H1 (cell line): ENCODE results near the gene DAB2IP. TPM values are rescaled to one million over a fixed set of nuclear protein-coding genes. Genes with fewer than 3 reads are reported as not detected.

Source experiments
- CTCF ChIA-PET: fragments of 300-600 bp; sonication (Branson Sonifier 250); formaldehyde crosslinking; loops from one replicate; lab custom pipeline; 2021; ENCODE audit not compliant: partially characterized antibody; lab: Charles Lee
- POLR2A ChIA-PET: fragments of 300-600 bp; sonication (Branson Sonifier 250); formaldehyde crosslinking; loops from one replicate; lab custom pipeline; 2021; ENCODE audit warnings: inconsistent platforms; ENCODE audit not compliant: partially characterized antibody; lab: Charles Lee
- DNase-seq, 2 experiments: peaks; one replicate each; pipeline versions ENCODE4 v3.0.0 to v3.0.0-alpha.2; 2010 to 2022; ENCODE audit warnings: low spot score in 2 of 2, low read depth in 1 of 2, mixed read lengths in 1 of 2
- FAIRE-seq: peaks from 2 replicates; lab custom pipeline; 2011; peaks lifted over from hg19 to GRCh38; lab: Jason Lieb, UNC
- H2AFZ ChIP-seq: 2 replicates; pipeline ENCODE4 v1.8.1; 2012; ENCODE audit warnings: low read length, inconsistent platforms
- H2AK5ac ChIP-seq: 2 replicates; pipeline ENCODE4 v1.6.1; 2013; ENCODE audit warnings: low read depth, low read length
- H2BK120ac ChIP-seq: replicated peaks from 2 replicates; pipeline ENCODE3; 2013; ENCODE audit warnings: low read depth, low read length, inconsistent platforms
- H2BK12ac ChIP-seq: 2 replicates; pipeline ENCODE4 v1.6.1; 2013; ENCODE audit warnings: low read depth, low read length
- H2BK15ac ChIP-seq: 2 replicates; pipeline ENCODE4 v1.6.1; 2013; ENCODE audit warnings: low read length
- H2BK20ac ChIP-seq: 2 replicates; pipeline ENCODE4 v1.6.1; 2013; ENCODE audit warnings: low read length
- H2BK5ac ChIP-seq: 2 replicates; pipeline ENCODE4 v1.6.1; 2013; ENCODE audit warnings: low read depth, low read length
- H3K14ac ChIP-seq: 2 replicates; pipeline ENCODE4 v1.6.1; 2013; ENCODE audit warnings: inconsistent platforms; ENCODE audit not compliant: insufficient read length
- H3K18ac ChIP-seq: 2 replicates; pipeline ENCODE4 v1.6.1; 2013; ENCODE audit warnings: low read length; ENCODE audit errors: extremely low read depth
- H3K23ac ChIP-seq: 2 replicates; pipeline ENCODE4 v1.6.1; 2013; ENCODE audit warnings: inconsistent platforms; ENCODE audit not compliant: insufficient read length
- H3K23me2 ChIP-seq: 2 replicates; pipeline ENCODE4 v1.6.1; 2013; ENCODE audit warnings: low read depth, low read length
- H3K27ac ChIP-seq: 2 replicates; pipeline ENCODE4 v1.6.1; 2011; ENCODE audit warnings: low read depth, low read length, inconsistent platforms
- H3K27me3 ChIP-seq, 4 experiments: replicated peaks in 1 of 4; 1 replicate in 1 of 4; 2 replicates in 3 of 4; pipeline versions ENCODE4 v1.6.1 to v1.8.1; 2011 to 2013; ENCODE audit warnings: low read length in 3 of 4, mild to moderate bottlenecking in 3 of 4, inconsistent platforms in 2 of 4, mixed read lengths in 2 of 4, moderate library complexity in 1 of 4; ENCODE audit not compliant: control insufficient read depth in 3 of 4, insufficient read depth in 3 of 4; ENCODE audit errors: extremely low read depth in 1 of 4
- H3K36me3 ChIP-seq, 4 experiments: 2 replicates each; pipeline versions ENCODE4 v1.6.1 to v1.8.1; 2011 to 2013; ENCODE audit warnings: mild to moderate bottlenecking in 4 of 4, low read length in 3 of 4, moderate library complexity in 2 of 4, control low read depth in 1 of 4, inconsistent platforms in 1 of 4; ENCODE audit not compliant: insufficient read depth in 4 of 4, control insufficient read depth in 2 of 4
- H3K4ac ChIP-seq: replicated peaks from 2 replicates; pipeline ENCODE3; 2013; ENCODE audit warnings: low read length, low read depth, mixed read lengths, inconsistent platforms; ENCODE audit not compliant: insufficient read length
- H3K4me1 ChIP-seq, 4 experiments: replicated peaks in 1 of 4; 1 replicate in 1 of 4; 2 replicates in 3 of 4; pipeline versions ENCODE4 v1.6.1 to v1.8.1; 2011 to 2013; ENCODE audit warnings: low read length in 3 of 4, inconsistent platforms in 2 of 4, mixed read lengths in 1 of 4; ENCODE audit not compliant: insufficient read depth in 4 of 4, control insufficient read depth in 3 of 4
- H3K4me2 ChIP-seq, 2 experiments: 2 replicates each; pipeline versions ENCODE4 v1.6.1 to v1.8.1; 2011 to 2013; ENCODE audit warnings: low read depth in 2 of 2, low read length in 2 of 2, control low read depth in 1 of 2, inconsistent platforms in 1 of 2, mild to moderate bottlenecking in 1 of 2; ENCODE audit not compliant: insufficient read depth in 1 of 2
- H3K4me3 ChIP-seq, 4 experiments: fragments of 200-600, 300-600 bp in 1 of 4; sonication (generic), shearing (Covaris generic), sonication (Bioruptor Twin) in 1 of 4; 2 replicates each; pipeline versions ENCODE4 v1.5.1 to v1.8.1; 2011 to 2016; ENCODE audit warnings: low read length in 4 of 4, low read depth in 3 of 4, control low read depth in 2 of 4, inconsistent platforms in 2 of 4, mild to moderate bottlenecking in 2 of 4, mixed read lengths in 1 of 4, moderate library complexity in 1 of 4; ENCODE audit not compliant: insufficient read depth in 2 of 4; ENCODE audit errors: extremely low read depth in 1 of 4
- H3K56ac ChIP-seq: replicated peaks from 2 replicates; pipeline ENCODE3; 2013; ENCODE audit warnings: low read depth, mild to moderate bottlenecking, mixed read lengths, low read length, inconsistent platforms; ENCODE audit not compliant: insufficient read length
- H3K79me1 ChIP-seq: 2 replicates; pipeline ENCODE4 v1.6.1; 2013; ENCODE audit warnings: low read depth, low read length, control low read depth
- H3K79me2 ChIP-seq, 2 experiments: 2 replicates each; pipeline versions ENCODE4 v1.6.1 to v1.8.1; 2012 to 2013; ENCODE audit warnings: low read length in 2 of 2, mild to moderate bottlenecking in 2 of 2, inconsistent platforms in 1 of 2; ENCODE audit not compliant: insufficient read depth in 2 of 2, control insufficient read depth in 1 of 2
- H3K9ac ChIP-seq, 4 experiments: replicated peaks in 1 of 4; 1 replicate in 1 of 4; 2 replicates in 3 of 4; pipeline versions ENCODE4 v1.6.1 to v1.8.1; 2011 to 2013; ENCODE audit warnings: low read depth in 3 of 4, low read length in 3 of 4, control low read depth in 2 of 4, mild to moderate bottlenecking in 2 of 4, moderate library complexity in 2 of 4, inconsistent platforms in 1 of 4; ENCODE audit errors: extremely low read depth in 1 of 4
- H3K9me3 ChIP-seq, 2 experiments: 2 replicates each; pipeline versions ENCODE4 v1.6.1 to v1.8.1; 2012 to 2013; ENCODE audit warnings: mild to moderate bottlenecking in 2 of 2, moderate library complexity in 2 of 2, control low read depth in 1 of 2, inconsistent platforms in 1 of 2, low read depth in 1 of 2, low read length in 1 of 2, mixed read lengths in 1 of 2; ENCODE audit not compliant: insufficient read depth in 2 of 2
- H4K20me1 ChIP-seq, 2 experiments: replicated peaks in 1 of 2; 2 replicates each; pipeline versions ENCODE3 to v1.8.1; 2011 to 2013; ENCODE audit warnings: inconsistent platforms in 2 of 2, low read length in 2 of 2, mild to moderate bottlenecking in 1 of 2; ENCODE audit not compliant: insufficient read depth in 2 of 2, control insufficient read depth in 1 of 2
- H4K5ac ChIP-seq: 2 replicates; pipeline ENCODE4 v1.6.1; 2013; ENCODE audit warnings: low read length, low read depth, mixed read lengths, inconsistent platforms; ENCODE audit not compliant: insufficient read length
- H4K8ac ChIP-seq: 2 replicates; pipeline ENCODE4 v1.8.0; 2013; ENCODE audit warnings: mild to moderate bottlenecking, moderate library complexity, low read length, inconsistent platforms; ENCODE audit not compliant: insufficient read depth; ENCODE audit errors: extremely low read depth
- H4K91ac ChIP-seq: replicated peaks from 2 replicates; pipeline ENCODE3; 2013; ENCODE audit warnings: low read length, mixed read lengths, inconsistent platforms; ENCODE audit not compliant: insufficient read length
- EP300 ChIP-seq, 2 experiments: IDR thresholded peaks; 1 replicate in 1 of 2; 2 replicates in 1 of 2; pipeline ENCODE4 v1.6.1; 2011 to 2012; ENCODE audit warnings: low read depth in 2 of 2, low read length in 2 of 2, mild to moderate bottlenecking in 2 of 2, borderline replicate concordance in 1 of 2, inconsistent platforms in 1 of 2, moderate library complexity in 1 of 2
- EZH2 ChIP-seq: fragments of 200-600 bp; sonication (generic); IDR thresholded peaks from 2 replicates; pipeline ENCODE4 v1.7.1; 2012; ENCODE audit warnings: low read depth, mild to moderate bottlenecking, moderate library complexity, low read length, inconsistent platforms; ENCODE audit not compliant: severe bottlenecking
- GABPA ChIP-seq: IDR thresholded peaks from 2 replicates; pipeline ENCODE4 v1.6.1; 2011; ENCODE audit warnings: mild to moderate bottlenecking, low read length, moderate library complexity, borderline replicate concordance; ENCODE audit not compliant: insufficient read depth
- KDM4A ChIP-seq: IDR thresholded peaks from one replicate; pipeline ENCODE4 v1.7.1; 2012; ENCODE audit warnings: low read depth, mild to moderate bottlenecking, moderate library complexity, low read length, inconsistent platforms; ENCODE audit not compliant: severe bottlenecking
- KDM5A ChIP-seq: fragments of 200-600 bp; IDR thresholded peaks from 2 replicates; pipeline ENCODE4 v1.7.1; 2012; ENCODE audit warnings: mild to moderate bottlenecking, low read length, inconsistent platforms, mixed read lengths
- MAFK ChIP-seq: IDR thresholded peaks from 2 replicates; pipeline ENCODE4 v1.6.1; 2012; ENCODE audit warnings: low read depth, mild to moderate bottlenecking, improper control_type of control experiment, low read length
- NANOG ChIP-seq: IDR thresholded peaks from 2 replicates; pipeline ENCODE4 v1.6.1; 2011; ENCODE audit warnings: low read length, low read depth, mild to moderate bottlenecking, inconsistent platforms; ENCODE audit not compliant: insufficient read depth, poor library complexity, severe bottlenecking
- POLR2AphosphoS5 ChIP-seq: IDR thresholded peaks from 2 replicates; pipeline ENCODE4 v1.6.1; 2011; ENCODE audit warnings: low read depth, low read length
- POU5F1 ChIP-seq: IDR thresholded peaks from 2 replicates; pipeline ENCODE4 v1.6.1; 2011; ENCODE audit warnings: low read depth, mild to moderate bottlenecking, low read length, moderate library complexity
- RFX5 ChIP-seq: IDR thresholded peaks from 2 replicates; pipeline ENCODE4 v1.6.1; 2011; ENCODE audit warnings: low read depth, low read length, improper control_type of control experiment, borderline replicate concordance
- SIN3A ChIP-seq, 2 experiments: IDR thresholded peaks in 1 of 2; conservative IDR thresholded peaks in 1 of 2; 2 replicates each; pipeline ENCODE4 v1.6.1; 2011 to 2012; ENCODE audit warnings: low read length in 2 of 2, improper control_type of control experiment in 1 of 2, low read depth in 1 of 2, mild to moderate bottlenecking in 1 of 2
- WGBS, 2 experiments: shearing (Covaris generic) in 1 of 2; methylation state at CpG; one replicate each; pipeline versions ENCODE4 v1.1.6 to v1.1.7; 2013 to 2015; ENCODE audit warnings: low lambda C conversion rate in 2 of 2, mixed read lengths in 2 of 2, inconsistent platforms in 1 of 2, low coverage in 1 of 2, missing lambda C conversion rate in 1 of 2; ENCODE audit not compliant: insufficient replicate concordance in 2 of 2, insufficient coverage in 1 of 2, insufficient read length in 1 of 2; ENCODE audit errors: extremely low coverage in 1 of 2, missing lambda C conversion rate in 1 of 2; 5-methylcytosine and 5-hydroxymethylcytosine counted together
- polyA plus RNA-seq, 7 experiments: library from polyadenylated mRNA; depleted of rRNA in 3 of 7; stranded (reverse) in 5 of 7; unstranded in 2 of 7; fragments of >200 nt in 5 of 7; fragments of 200-250 nt in 2 of 7; gene quantifications; 1 replicate in 5 of 7; 2 replicates in 1 of 7; 4 replicates in 1 of 7; pipeline versions ENCODE4 v1.2.1 to v1.2.3, GENCODE V29; 2011 to 2013; ENCODE audit warnings: missing spikeins in 2 of 7, mixed read lengths in 2 of 7
- total RNA-seq: library from RNA; stranded (reverse); fragmentation: NEBNext Ultra II Directional; extraction: Animal tissue kit (Norgen Biotek cat#: 25700); gene quantifications from 2 replicates; pipeline ENCODE4 v1.2.1, GENCODE V29; 2021
- TF ChIP-seq, protein P1 (sequence below): IDR thresholded peaks from 2 replicates; pipeline ENCODE4 v1.6.1; 2012; ENCODE audit warnings: inconsistent platforms

DAB2IP gene
- total and polyA plus RNA-seq, 2 of the 8 experiments (the other 6 are each of a cell fraction or from before 2014, with no cell fraction given): 19.7 to 39.5 TPM

DNA sequence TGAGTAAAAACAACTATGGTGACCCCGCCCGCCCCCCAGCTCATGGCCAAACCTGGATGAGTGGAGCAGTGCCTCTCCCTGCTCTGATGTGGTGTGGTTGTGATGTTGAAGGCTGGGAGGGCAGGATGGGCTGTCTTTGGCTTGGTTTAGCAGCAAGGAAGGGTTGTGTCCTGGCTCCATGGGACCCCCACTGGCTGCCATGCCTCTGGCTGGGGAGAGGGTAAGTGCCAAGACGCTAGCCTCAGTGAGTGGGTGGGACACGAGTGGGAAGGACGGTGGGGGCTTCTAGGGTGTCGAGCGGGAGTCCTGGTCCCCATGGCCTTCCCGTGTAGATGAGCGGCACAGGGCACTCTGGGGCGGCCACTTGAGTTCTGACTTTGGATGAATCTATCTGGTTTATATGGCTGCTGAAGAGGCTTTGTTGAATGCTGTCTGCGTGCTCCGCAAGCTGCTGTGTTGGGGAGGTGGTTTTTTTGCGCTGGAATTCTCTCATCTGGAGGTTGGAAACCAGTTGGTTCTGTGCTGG is 50.4 kb downstream of the DAB2IP start:
- Histone ChIP-seq H3K23ac (no peak overlapping the region), H2AFZ (no peak overlapping the region), H2BK5ac (no peak overlapping the region), H3K36me3 (no peaks in the 10 kb centered on the region; a peak in 1 of 8 replicates), H3K27me3 (peaks cover 0 to 5% (median 0%) of the 10 kb centered on the region in 4 experiments; a peak in 4 of 7 replicates), H4K5ac (no peak overlapping the region), H3K27ac (no peak overlapping the region), H3K14ac (no peak overlapping the region), H3K4me3 (no peak overlapping the region), H3K9ac (no peak overlapping the region), H4K8ac (no peak overlapping the region), H3K4me2 (no peak overlapping the region), H3K79me2 (peaks cover 0 to 61% of the 10 kb centered on the region in 2 experiments; a peak in 3 of 4 replicates), H3K9me3 (no peaks in the 10 kb centered on the region), H2BK20ac (no peak overlapping the region), H3K56ac (no peak overlapping the region), H2BK120ac (no peak overlapping the region), H3K79me1 (peaks cover 26% of the 10 kb centered on the region), H2BK15ac (no peak overlapping the region), H3K4ac (no peak overlapping the region), H2BK12ac (no peak overlapping the region), H2AK5ac (no peak overlapping the region), H3K18ac (no peak overlapping the region), H4K20me1 (peaks cover 40% of the 10 kb centered on the region in 2 experiments), H3K23me2 (peaks cover 9% of the 10 kb centered on the region; the same call in 1 of the 2 replicates), H4K91ac (no peak overlapping the region), H3K4me1 (peaks cover 9 to 26% (median 19%) of the 10 kb centered on the region in 4 experiments)
- DNase-seq (no peak), FAIRE-seq (no peak)
- POLR2A ChIA-PET: no interaction called here
- CTCF ChIA-PET: interaction anchor here (0.7 to 34.8 kb wide), 13 partner anchors 11 to 294 kb away, joined by 3 to 670 read pairs (median 5); no protein-coding TSS in a partner anchor
- 85% methylated on average over 10 of the region's 13 CpGs; no CpG with 5 or more reads in 1 of the 2 experiments for WGBS, 2 experiments
- TF ChIP-seq NANOG (no peak), RFX5 (no peak), EP300 (IDR thresholded peaks at IDR 0.05; ENCODE audit: borderline replicate concordance in 1 of 2, low read depth in 2 of 2, low read length in 2 of 2) (no peak), SIN3A (conservative IDR thresholded peaks at IDR 0.05 in 1 of 2, IDR thresholded peaks at IDR 0.05 in 1 of 2; ENCODE audit: low read depth in 1 of 2, low read length in 2 of 2) (no peak), KDM5A (no peak), EZH2 (no peak), POU5F1 (no peak), KDM4A (no peak), MAFK (no peak), GABPA (no peak), POLR2AphosphoS5 (no peak)
- TF ChIP-seq, protein P1, sequence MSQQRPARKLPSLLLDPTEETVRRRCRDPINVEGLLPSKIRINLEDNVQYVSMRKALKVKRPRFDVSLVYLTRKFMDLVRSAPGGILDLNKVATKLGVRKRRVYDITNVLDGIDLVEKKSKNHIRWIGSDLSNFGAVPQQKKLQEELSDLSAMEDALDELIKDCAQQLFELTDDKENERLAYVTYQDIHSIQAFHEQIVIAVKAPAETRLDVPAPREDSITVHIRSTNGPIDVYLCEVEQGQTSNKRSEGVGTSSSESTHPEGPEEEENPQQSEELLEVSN: no peak
